ENCODE data around the gene DOCK8. TPM values are rescaled to one million over a fixed set of nuclear protein-coding genes. Genes with fewer than 3 reads are reported as not detected.
"Not testable (repeated sequence)": the region's sequence is repeated elsewhere in the genome, so short reads cannot be mapped to it uniquely, and the experiment has no call there.

DOCK8 gene
- total and polyA plus RNA-seq, 2 of the 4 experiments (the other 2 are of a cell fraction): not detected

DNA sequence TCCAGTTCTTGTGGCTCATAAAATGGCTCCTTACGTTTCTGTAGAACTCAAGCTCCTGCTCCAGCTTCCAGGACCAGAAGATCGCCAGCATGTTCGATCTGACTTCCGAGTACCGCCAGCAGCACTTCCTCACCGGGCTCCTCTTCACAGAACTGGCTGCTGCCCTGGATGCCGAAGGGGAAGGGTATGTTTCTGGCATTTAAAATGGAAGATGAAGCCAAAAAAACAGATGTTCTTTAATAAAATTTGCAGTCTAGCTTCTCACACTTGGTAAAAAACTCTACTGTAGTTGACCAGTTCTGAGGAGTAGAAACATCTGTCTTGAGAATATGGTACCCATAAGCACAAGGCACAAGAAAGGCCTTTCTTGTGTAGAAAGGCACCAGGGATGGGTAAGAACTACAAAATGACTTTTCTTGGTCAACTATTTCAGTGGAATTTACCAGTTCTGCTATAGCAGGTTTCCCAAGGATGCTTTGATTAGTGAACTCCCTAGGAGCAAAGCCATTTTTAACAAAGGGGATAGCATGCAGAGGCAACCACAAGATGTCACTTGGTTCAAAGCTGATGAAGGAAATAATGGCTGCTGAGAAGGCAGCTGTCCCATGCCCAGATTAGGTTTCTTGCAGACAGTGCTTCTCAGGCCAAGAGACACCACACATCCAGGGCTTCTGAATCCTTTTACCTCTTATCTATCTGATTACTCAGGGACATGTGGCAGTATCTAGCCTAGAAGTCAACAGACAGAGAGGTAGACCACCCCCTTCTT is 192.4 kb downstream of the DOCK8 start:
- Histone ChIP-seq H3K4me3 (ENCODE audit: insufficient read depth, low read depth, low read length) (no peak overlapping the region), H3K4ac (ENCODE audit: low read depth, low read length) (no peak overlapping the region), H3K56ac (ENCODE audit: extremely low read depth, insufficient read depth, low read length) (no peak overlapping the region), H2BK5ac (ENCODE audit: low read depth, low read length, poor library complexity, severe bottlenecking) (no peak overlapping the region), H3K14ac (replicated peaks; ENCODE audit: low read depth, low read length) (no peak overlapping the region), H2BK120ac (ENCODE audit: low read depth, low read length) (no peak overlapping the region), H3K9me3 (ENCODE audit: control insufficient read depth, insufficient read depth, low read length) (no peaks in the 10 kb centered on the region), H3K9me1 (ENCODE audit: insufficient read depth, low read length) (no peaks in the 10 kb centered on the region), H4K91ac (ENCODE audit: insufficient read depth, low read depth, low read length) (no peak overlapping the region), H2AK9ac (replicated peaks; ENCODE audit: low read depth, low read length, poor library complexity) (no peak overlapping the region), H4K8ac (ENCODE audit: low read depth in 2 of 2, low read length in 2 of 2) (no peak overlapping the region), H3K9ac (ENCODE audit: low read depth, low read length) (no peak overlapping the region), H4K20me1 (ENCODE audit: insufficient read depth, low read length) (no peaks in the 10 kb centered on the region), H3K27me3 (ENCODE audit: control insufficient read depth, insufficient read depth, low read length) (no peaks in the 10 kb centered on the region; the same call in 1 of the 2 replicates), H3K27ac (ENCODE audit: insufficient read depth, low read length) (no peak overlapping the region), H2AK5ac (ENCODE audit: low read depth, low read length) (no peak overlapping the region), H3K4me1 (ENCODE audit: control insufficient read depth, insufficient read depth, low read length) (no peaks in the 10 kb centered on the region), H2BK20ac (ENCODE audit: low read depth, low read length) (no peak overlapping the region), H2BK15ac (ENCODE audit: low read depth, low read length) (no peak overlapping the region), H3K4me2 (ENCODE audit: low read depth, low read length) (no peak overlapping the region), H2AFZ (replicated peaks; ENCODE audit: low read length, poor library complexity) (no peak overlapping the region), H3K23ac (ENCODE audit: low read depth, low read length) (no peak overlapping the region), H3K79me1 (ENCODE audit: low read depth in 1 of 2, low read length in 2 of 2) (no peaks in the 10 kb centered on the region), H4K5ac (ENCODE audit: low read depth, low read length) (no peak overlapping the region), H3K18ac (ENCODE audit: low read depth, low read length) (no peak overlapping the region), H3K36me3 (ENCODE audit: control insufficient read depth, insufficient read depth, low read length) (no peaks in the 10 kb centered on the region)
- no peak for DNase-seq
- ChIA-PET CTCF (no interaction called here), POLR2A (ENCODE audit: unreplicated experiment) (no interaction called here)
- BruUV-seq (replicated peaks): no TSS peak
- TF ChIP-seq POLR2A (IDR thresholded peaks at IDR 0.05; ENCODE audit: low read depth, low read length): no peak
- TF ChIP-seq, protein P1, sequence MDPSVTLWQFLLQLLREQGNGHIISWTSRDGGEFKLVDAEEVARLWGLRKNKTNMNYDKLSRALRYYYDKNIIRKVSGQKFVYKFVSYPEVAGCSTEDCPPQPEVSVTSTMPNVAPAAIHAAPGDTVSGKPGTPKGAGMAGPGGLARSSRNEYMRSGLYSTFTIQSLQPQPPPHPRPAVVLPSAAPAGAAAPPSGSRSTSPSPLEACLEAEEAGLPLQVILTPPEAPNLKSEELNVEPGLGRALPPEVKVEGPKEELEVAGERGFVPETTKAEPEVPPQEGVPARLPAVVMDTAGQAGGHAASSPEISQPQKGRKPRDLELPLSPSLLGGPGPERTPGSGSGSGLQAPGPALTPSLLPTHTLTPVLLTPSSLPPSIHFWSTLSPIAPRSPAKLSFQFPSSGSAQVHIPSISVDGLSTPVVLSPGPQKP (IDR thresholded peaks at IDR 0.05; ENCODE audit: borderline replicate concordance, low read depth, low read length): no peak
- TF ChIP-seq MXI1 (IDR thresholded peaks at IDR 0.05; ENCODE audit: borderline replicate concordance, low read depth, low read length): no peak
- in situ Hi-C loops (cut with MboI; ENCODE audit: low sequenced_read_pairs): no loop called here
- dilution Hi-C loops (cut with HindIII; ENCODE audit: low sequenced_read_pairs, unreplicated experiment): no loop called here
- no peak for ATAC-seq (ENCODE audit: low read depth)
- WGBS, 2 experiments (ENCODE audit: extremely low coverage in 2 of 2, insufficient read length in 1 of 2): 27% methylated on average over 3 of the region's 7 CpGs; no CpG with 5 or more reads in 1 of the 2 experiments
- intact Hi-C loops (cut with micrococcal nuclease): no loop called here

DNA sequence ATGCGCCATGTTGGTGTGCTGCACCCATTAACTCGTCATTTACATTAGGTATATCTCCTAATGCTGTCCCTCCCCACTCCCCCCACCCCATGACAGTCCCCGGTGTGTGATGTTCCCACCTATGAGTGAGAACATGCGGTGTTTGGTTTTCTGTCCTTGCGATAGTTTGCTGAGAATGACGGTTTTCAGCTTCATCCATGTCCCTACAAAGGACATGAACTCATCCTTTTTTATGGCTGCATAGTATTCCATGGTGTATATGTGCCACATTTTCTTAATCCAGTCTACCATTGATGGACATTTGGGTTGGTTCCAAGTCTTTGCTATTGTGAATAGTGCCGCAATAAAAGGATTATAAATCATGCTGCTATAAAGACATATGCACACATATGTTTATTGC is 195.0 kb downstream of the DOCK8 start:
- H4K5ac ChIP-seq (ENCODE audit: low read depth, low read length); BruUV-seq (replicated peaks); H2AK9ac ChIP-seq (replicated peaks; ENCODE audit: low read depth, low read length, poor library complexity); H3K9me1 ChIP-seq (ENCODE audit: insufficient read depth, low read length); H4K8ac ChIP-seq (ENCODE audit: low read depth in 2 of 2, low read length in 2 of 2); H2BK20ac ChIP-seq (ENCODE audit: low read depth, low read length); H3K56ac ChIP-seq (ENCODE audit: extremely low read depth, insufficient read depth, low read length); in situ Hi-C loops (cut with MboI; ENCODE audit: low sequenced_read_pairs); H3K27ac ChIP-seq (ENCODE audit: insufficient read depth, low read length); H4K20me1 ChIP-seq (ENCODE audit: insufficient read depth, low read length); H3K9me3 ChIP-seq (ENCODE audit: control insufficient read depth, insufficient read depth, low read length); H3K14ac ChIP-seq (replicated peaks; ENCODE audit: low read depth, low read length); H2BK120ac ChIP-seq (ENCODE audit: low read depth, low read length); H3K18ac ChIP-seq (ENCODE audit: low read depth, low read length); H3K4me2 ChIP-seq (ENCODE audit: low read depth, low read length); H3K4me1 ChIP-seq (ENCODE audit: control insufficient read depth, insufficient read depth, low read length); intact Hi-C loops (cut with micrococcal nuclease); DNase-seq; H2BK5ac ChIP-seq (ENCODE audit: low read depth, low read length, poor library complexity, severe bottlenecking); H3K36me3 ChIP-seq (ENCODE audit: control insufficient read depth, insufficient read depth, low read length); CTCF ChIA-PET; H3K27me3 ChIP-seq (ENCODE audit: control insufficient read depth, insufficient read depth, low read length); H3K23ac ChIP-seq (ENCODE audit: low read depth, low read length); H2AFZ ChIP-seq (replicated peaks; ENCODE audit: low read length, poor library complexity); POLR2A ChIA-PET (ENCODE audit: unreplicated experiment); H3K4ac ChIP-seq (ENCODE audit: low read depth, low read length); H3K9ac ChIP-seq (ENCODE audit: low read depth, low read length); ATAC-seq (ENCODE audit: low read depth); H3K79me1 ChIP-seq (ENCODE audit: low read depth in 1 of 2, low read length in 2 of 2); H3K4me3 ChIP-seq (ENCODE audit: insufficient read depth, low read depth, low read length); H2AK5ac ChIP-seq (ENCODE audit: low read depth, low read length); H4K91ac ChIP-seq (ENCODE audit: insufficient read depth, low read depth, low read length); H2BK15ac ChIP-seq (ENCODE audit: low read depth, low read length); dilution Hi-C loops (cut with HindIII; ENCODE audit: low sequenced_read_pairs, unreplicated experiment): not testable (repeated sequence)
- WGBS, 2 experiments (ENCODE audit: extremely low coverage in 2 of 2, insufficient read length in 1 of 2): no CpG with 5 or more reads among the region's 7 CpGs
